GM12864 (cell line): ENCODE results near the gene GASK1A.

Experiments
- DNase-seq: peaks from one replicate; pipeline ENCODE4 v3.0.0-alpha.2; 2011; ENCODE audit warnings: low read depth
- H3K4me3 ChIP-seq: 2 replicates; pipeline ENCODE4 v1.5.1; 2011; ENCODE audit warnings: mild to moderate bottlenecking, low read depth, low read length, control low read depth
- TF ChIP-seq, protein P1 (sequence below): IDR thresholded peaks from 2 replicates; pipeline ENCODE4 v1.5.1; 2011; ENCODE audit warnings: low read depth, mild to moderate bottlenecking, moderate library complexity, low read length, control low read depth, inconsistent platforms; ENCODE audit errors: missing control alignments

Gene GASK1A

DNA sequence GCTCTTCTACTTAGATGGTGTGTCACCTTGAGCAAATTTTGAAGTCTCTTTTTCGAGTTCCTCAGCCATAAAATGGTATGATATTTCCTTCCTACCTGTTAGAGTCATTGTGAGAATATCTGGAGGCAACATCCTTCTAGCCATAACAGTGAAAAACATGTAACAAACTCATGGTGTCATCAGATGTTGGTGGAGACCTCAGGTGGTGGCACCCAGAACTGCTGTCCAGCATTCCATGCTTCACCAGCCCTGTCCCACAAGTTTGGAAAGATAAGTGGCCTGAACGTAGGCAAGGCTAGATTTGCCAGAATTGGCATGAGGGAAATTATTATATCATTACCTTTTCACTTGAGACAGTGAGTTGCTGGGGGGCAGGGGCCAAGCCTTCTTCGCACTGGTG lies 30.4 kb downstream of the GASK1A start:
- TF ChIP-seq, protein P1, sequence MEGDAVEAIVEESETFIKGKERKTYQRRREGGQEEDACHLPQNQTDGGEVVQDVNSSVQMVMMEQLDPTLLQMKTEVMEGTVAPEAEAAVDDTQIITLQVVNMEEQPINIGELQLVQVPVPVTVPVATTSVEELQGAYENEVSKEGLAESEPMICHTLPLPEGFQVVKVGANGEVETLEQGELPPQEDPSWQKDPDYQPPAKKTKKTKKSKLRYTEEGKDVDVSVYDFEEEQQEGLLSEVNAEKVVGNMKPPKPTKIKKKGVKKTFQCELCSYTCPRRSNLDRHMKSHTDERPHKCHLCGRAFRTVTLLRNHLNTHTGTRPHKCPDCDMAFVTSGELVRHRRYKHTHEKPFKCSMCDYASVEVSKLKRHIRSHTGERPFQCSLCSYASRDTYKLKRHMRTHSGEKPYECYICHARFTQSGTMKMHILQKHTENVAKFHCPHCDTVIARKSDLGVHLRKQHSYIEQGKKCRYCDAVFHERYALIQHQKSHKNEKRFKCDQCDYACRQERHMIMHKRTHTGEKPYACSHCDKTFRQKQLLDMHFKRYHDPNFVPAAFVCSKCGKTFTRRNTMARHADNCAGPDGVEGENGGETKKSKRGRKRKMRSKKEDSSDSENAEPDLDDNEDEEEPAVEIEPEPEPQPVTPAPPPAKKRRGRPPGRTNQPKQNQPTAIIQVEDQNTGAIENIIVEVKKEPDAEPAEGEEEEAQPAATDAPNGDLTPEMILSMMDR = no peak
- no peak for DNase-seq
- H3K4me3 ChIP-seq = no peak overlapping the region

DNA sequence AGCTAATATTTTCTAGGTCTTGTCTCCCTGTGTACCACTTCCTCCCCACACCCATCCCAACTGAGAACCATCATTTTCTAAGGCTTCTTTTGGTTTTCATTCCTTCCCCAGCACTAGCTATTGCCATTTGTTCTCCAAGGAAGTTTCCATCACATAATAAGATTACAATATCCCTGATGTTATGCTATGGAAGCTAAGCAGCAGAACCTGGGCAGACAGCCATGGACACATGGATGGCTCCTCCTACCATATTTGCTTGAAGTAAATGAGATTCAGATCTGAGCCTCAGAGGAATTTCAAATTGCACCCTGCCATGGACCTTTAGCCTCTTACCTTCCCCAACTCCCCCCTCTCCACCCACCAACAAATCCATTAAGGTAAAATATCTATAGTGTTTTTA lies 31.5 kb downstream of the GASK1A start:
- TF ChIP-seq, protein P1 = no peak
- H3K4me3 ChIP-seq = no peak overlapping the region
- no peak for DNase-seq

- H3K4me3 ChIP-seq = no peak overlapping the region
- DNase-seq = no peak
- TF ChIP-seq, protein P1 = no peak
Observed at GRCh38 chr3:43011638-43012037, 32.5 kb downstream of the GASK1A start.

- no peak for DNase-seq
- TF ChIP-seq, protein P1 = no peak
Observed at GRCh38 chr3:43012174-43012573, 33.1 kb downstream of the GASK1A start.

GRCh38 chr3:43013256-43013655 lies 34.1 kb downstream of the GASK1A start:
- DNase-seq = no peak
- TF ChIP-seq, protein P1 = no peak
- H3K4me3 ChIP-seq = no peak overlapping the region

More at GRCh38 chr3:43012174-43012573, 33.1 kb downstream of the GASK1A start:
- no peak overlapping the region for H3K4me3 ChIP-seq

GRCh38 chr3:43013743-43014155 lies 34.6 kb downstream of the GASK1A start:
- TF ChIP-seq, protein P1 = no peak
- H3K4me3 ChIP-seq = no peak overlapping the region
- DNase-seq = no peak

DNA sequence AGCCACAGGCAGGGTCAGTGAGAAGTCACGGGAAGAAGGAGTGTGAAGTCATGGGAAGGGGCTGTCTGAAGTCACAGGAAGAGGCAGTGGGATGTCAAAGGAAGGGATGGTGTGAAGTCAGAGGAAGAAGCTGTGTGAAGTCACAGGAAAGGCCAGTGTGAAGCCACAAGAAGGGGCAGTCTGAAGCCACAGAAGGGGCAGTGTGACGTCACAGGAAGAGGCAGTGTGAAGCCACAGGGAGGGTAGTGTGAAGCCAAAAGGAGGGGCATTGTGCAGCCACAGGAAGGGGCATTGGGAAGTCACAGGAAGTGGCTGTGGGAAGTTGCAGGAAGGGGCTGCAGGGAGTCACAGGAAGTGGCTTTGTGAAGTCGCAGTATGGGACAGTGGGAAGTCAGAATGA lies 35.1 kb downstream of the GASK1A start:
- TF ChIP-seq, protein P1 = no peak
- no peak for DNase-seq
- H3K4me3 ChIP-seq = no peak overlapping the region
